SK-N-SH treated with all-trans-retinoic acid at 6 μM for 48 hours (cell line): ENCODE data around the gene ISCA2.

Experiments
- ATAC-seq: fragments of 200-7000 bp; cut with Tn5 transposase; 3 replicates; pipeline ENCODE4 v1.9.1; 2020; ENCODE audit warnings: mild to moderate bottlenecking, moderate library complexity
- BACH2 ChIP-seq: fragments of 250-450 bp; sonication (Bioruptor Pico); IDR thresholded peaks from 2 replicates; pipeline ENCODE4 v1.9.0; 2021; ENCODE audit warnings: mild to moderate bottlenecking, borderline replicate concordance
- CSDC2 ChIP-seq: fragments of 250-450 bp; sonication (Bioruptor Pico); IDR thresholded peaks from 2 replicates; pipeline ENCODE4 v1.5.0; 2020; ENCODE audit warnings: mild to moderate bottlenecking, moderate library complexity
- CSRNP3 ChIP-seq: fragments of 250-450 bp; sonication (Bioruptor Pico); IDR thresholded peaks from 2 replicates; pipeline ENCODE4 v1.5.1; 2021; ENCODE audit warnings: mild to moderate bottlenecking, moderate library complexity
- ESRRG ChIP-seq: fragments of 250-450 bp; sonication (Bioruptor Pico); IDR thresholded peaks from 2 replicates; pipeline ENCODE4 v1.6.1; 2021; ENCODE audit warnings: mild to moderate bottlenecking
- GLIS3 ChIP-seq: fragments of 250-450 bp; sonication (Bioruptor Pico); IDR thresholded peaks from 2 replicates; pipeline ENCODE4 v1.5.0; 2020; ENCODE audit warnings: mild to moderate bottlenecking, moderate library complexity
- ISL1 ChIP-seq: fragments of 250-450 bp; sonication (Bioruptor Pico); IDR thresholded peaks from 2 replicates; pipeline ENCODE4 v2.1.2; 2022; ENCODE audit warnings: mild to moderate bottlenecking, moderate library complexity
- OSR1 ChIP-seq: fragments of 250-450 bp; sonication (Bioruptor Pico); IDR thresholded peaks from 2 replicates; pipeline ENCODE4 v1.8.0; 2022; ENCODE audit warnings: moderate library complexity, mild to moderate bottlenecking, inconsistent platforms
- PATZ1 ChIP-seq: fragments of 250-450 bp; sonication (Bioruptor Pico); IDR thresholded peaks from 2 replicates; pipeline ENCODE4 v1.8.0; 2020; ENCODE audit warnings: mild to moderate bottlenecking, moderate library complexity, borderline replicate concordance
- RARB ChIP-seq: fragments of 250-450 bp; sonication (Bioruptor Pico); IDR thresholded peaks from 2 replicates; pipeline ENCODE4 v1.8.0; 2021; ENCODE audit warnings: mild to moderate bottlenecking, moderate library complexity
- SNAI2 ChIP-seq: fragments of 250-450 bp; sonication (Bioruptor Pico); IDR thresholded peaks from 2 replicates; pipeline ENCODE4 v1.5.0; 2020; ENCODE audit warnings: mild to moderate bottlenecking, moderate library complexity
- TCF4 ChIP-seq: fragments of 250-450 bp; sonication (Bioruptor Pico); IDR thresholded peaks from 2 replicates; pipeline ENCODE4 v1.8.0; 2021; ENCODE audit warnings: mild to moderate bottlenecking, moderate library complexity, borderline replicate concordance
- TOX ChIP-seq: fragments of 250-450 bp; sonication (Bioruptor Pico); IDR thresholded peaks from 2 replicates; pipeline ENCODE4 v1.8.0; 2021; ENCODE audit warnings: mild to moderate bottlenecking, moderate library complexity, borderline replicate concordance
- TSHZ2 ChIP-seq: fragments of 250-450 bp; sonication (Bioruptor Pico); IDR thresholded peaks from 2 replicates; pipeline ENCODE4 v1.5.0; 2020; ENCODE audit warnings: mild to moderate bottlenecking, moderate library complexity
- ZC3H10 ChIP-seq: fragments of 250-450 bp; sonication (Bioruptor Pico); IDR thresholded peaks from 2 replicates; pipeline ENCODE4 v1.5.1; 2021; ENCODE audit warnings: mild to moderate bottlenecking, moderate library complexity
- ZFP3 ChIP-seq: fragments of 250-450 bp; sonication (Bioruptor Pico); IDR thresholded peaks from 2 replicates; pipeline ENCODE4 v1.5.0; 2020; ENCODE audit warnings: mild to moderate bottlenecking, moderate library complexity
- ZFP30 ChIP-seq: fragments of 450-650 bp; formaldehyde crosslinking; IDR thresholded peaks from 2 replicates; pipeline ENCODE4 v1.5.0; 2022; ENCODE audit warnings: mild to moderate bottlenecking, moderate library complexity
- ZNF70 ChIP-seq: fragments of 450-650 bp; formaldehyde crosslinking; IDR thresholded peaks from 2 replicates; pipeline ENCODE4 v1.5.0; 2020; ENCODE audit warnings: mild to moderate bottlenecking, moderate library complexity
- ZNF8 ChIP-seq: fragments of 450-650 bp; formaldehyde crosslinking; IDR thresholded peaks from 2 replicates; pipeline ENCODE4 v1.5.0; 2020; ENCODE audit warnings: mild to moderate bottlenecking, moderate library complexity
- TF ChIP-seq, protein P1 (sequence below): fragments of 250-450 bp; sonication (Bioruptor Pico); IDR thresholded peaks from 2 replicates; pipeline ENCODE4 v1.5.1; 2020; ENCODE audit warnings: low read depth, mild to moderate bottlenecking, moderate library complexity

Gene ISCA2

GRCh38 chr14:74524076-74524811 is 30.7 kb downstream of the ISCA2 start (continued):
- no peak for TF ChIP-seq ZFP30

GRCh38 chr14:74524812-74525135 is 31.2 kb downstream of the ISCA2 start:
- ATAC-seq = no peak; the same call in 2 of the 3 replicates
- no peak for TF ChIP-seq ZFP3 (CRISPR knock-in tag)
- TF ChIP-seq PATZ1 (CRISPR knock-in tag) = no peak
- no peak for TF ChIP-seq BACH2 (CRISPR knock-in tag)
- TF ChIP-seq SNAI2 = no peak
- TF ChIP-seq RARB (CRISPR knock-in tag) = no peak
- no peak for TF ChIP-seq ISL1
- TF ChIP-seq CSRNP3 = no peak
- TF ChIP-seq CSDC2 (CRISPR knock-in tag) = no peak
- no peak for TF ChIP-seq TCF4 (CRISPR knock-in tag)
- no peak for TF ChIP-seq ZNF8 (CRISPR knock-in tag)
- no peak for TF ChIP-seq TOX
- no peak for TF ChIP-seq ZC3H10 (CRISPR knock-in tag)
- no peak for TF ChIP-seq ZNF70 (CRISPR knock-in tag)
- TF ChIP-seq GLIS3 (CRISPR knock-in tag) = no peak
- no peak for TF ChIP-seq ZFP30

DNA sequence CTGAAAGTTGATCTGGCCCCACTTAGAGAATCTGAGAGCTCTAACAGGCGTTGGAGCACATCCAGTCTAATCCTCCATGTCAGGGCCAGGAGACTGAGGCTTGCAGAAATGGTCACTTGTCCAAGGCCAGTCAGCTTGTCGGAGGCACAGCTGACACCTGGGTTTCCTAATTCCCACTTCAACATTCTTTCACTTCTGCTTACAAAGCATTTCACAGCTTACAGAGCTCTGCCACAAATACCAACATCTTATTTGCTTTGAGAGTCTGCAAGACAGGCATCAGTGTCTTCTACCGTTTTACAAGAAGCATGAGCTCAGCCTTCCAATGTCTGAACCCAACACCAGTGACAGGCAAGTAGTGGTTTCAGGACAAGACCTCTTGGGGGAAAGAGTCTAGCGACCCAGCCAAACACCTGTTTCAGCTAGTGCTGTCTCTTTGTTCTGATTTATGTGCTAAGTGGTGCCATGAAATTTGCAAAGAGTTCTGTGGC is 31.8 kb downstream of the ISCA2 start:
- no peak for ATAC-seq
- no peak for TF ChIP-seq ZFP3 (CRISPR knock-in tag)
- TF ChIP-seq ESRRG = no peak
- TF ChIP-seq TSHZ2 = no peak

DNA sequence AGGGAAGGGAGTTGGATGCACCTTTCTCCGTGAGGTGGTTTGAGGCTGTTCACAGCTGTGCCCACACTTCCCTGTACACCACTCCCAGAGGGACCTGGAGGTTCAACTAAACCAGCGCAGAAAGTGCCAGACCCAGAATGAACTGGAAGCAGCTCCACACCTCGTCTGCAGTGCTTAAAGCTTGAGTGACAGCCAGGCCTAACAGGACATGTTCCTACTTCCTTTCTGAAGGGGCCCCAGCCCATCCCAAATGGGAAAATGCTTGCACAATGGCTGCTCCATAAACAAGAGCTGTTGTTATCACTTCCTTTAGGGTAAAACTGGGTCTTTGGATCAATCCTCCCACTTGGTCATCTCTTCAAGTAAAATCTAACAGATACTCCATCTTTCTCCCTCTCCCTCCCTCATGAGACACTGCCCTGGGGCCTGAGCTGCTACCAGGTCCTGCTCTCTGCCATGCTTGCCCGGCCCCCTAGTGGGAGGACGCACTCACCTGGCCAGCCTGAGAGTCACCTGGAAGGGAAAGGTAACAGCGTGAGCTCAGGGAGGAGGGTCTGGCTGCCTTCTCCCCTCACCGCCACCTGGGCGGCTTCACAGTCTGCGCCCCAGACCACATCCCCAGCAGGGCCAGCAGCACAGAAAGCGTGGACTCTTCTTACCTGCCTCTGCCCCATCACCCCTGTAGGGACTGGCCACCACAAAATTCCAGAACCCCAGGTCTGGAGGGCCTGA is 33.5 kb downstream of the ISCA2 start:
- no peak for ATAC-seq
- no peak for TF ChIP-seq TOX
- TF ChIP-seq OSR1 (CRISPR knock-in tag) = no peak
- TF ChIP-seq TSHZ2 = no peak
- TF ChIP-seq, protein P1, sequence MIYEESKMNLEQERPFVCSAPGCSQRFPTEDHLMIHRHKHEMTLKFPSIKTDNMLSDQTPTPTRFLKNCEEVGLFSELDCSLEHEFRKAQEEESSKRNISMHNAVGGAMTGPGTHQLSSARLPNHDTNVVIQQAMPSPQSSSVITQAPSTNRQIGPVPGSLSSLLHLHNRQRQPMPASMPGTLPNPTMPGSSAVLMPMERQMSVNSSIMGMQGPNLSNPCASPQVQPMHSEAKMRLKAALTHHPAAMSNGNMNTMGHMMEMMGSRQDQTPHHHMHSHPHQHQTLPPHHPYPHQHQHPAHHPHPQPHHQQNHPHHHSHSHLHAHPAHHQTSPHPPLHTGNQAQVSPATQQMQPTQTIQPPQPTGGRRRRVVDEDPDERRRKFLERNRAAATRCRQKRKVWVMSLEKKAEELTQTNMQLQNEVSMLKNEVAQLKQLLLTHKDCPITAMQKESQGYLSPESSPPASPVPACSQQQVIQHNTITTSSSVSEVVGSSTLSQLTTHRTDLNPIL = no peak
- no peak for TF ChIP-seq BACH2 (CRISPR knock-in tag)
- TF ChIP-seq PATZ1 (CRISPR knock-in tag) = no peak
- TF ChIP-seq CSDC2 (CRISPR knock-in tag) = no peak
- TF ChIP-seq ZFP3 (CRISPR knock-in tag) = no peak
- TF ChIP-seq ISL1 = no peak
- no peak for TF ChIP-seq ZNF70 (CRISPR knock-in tag)
- TF ChIP-seq ESRRG = no peak
- TF ChIP-seq RARB (CRISPR knock-in tag) = no peak
- no peak for TF ChIP-seq CSRNP3
